ENCODE measurements around the gene ITGAL. TPM values are rescaled to one million over a fixed set of nuclear protein-coding genes. Genes with fewer than 3 reads are reported as not detected.

Gene ITGAL
- total and polyA plus RNA-seq, 2 donors (not counting 3 experiments of a cell fraction or from before 2014, with no cell fraction given): not detected

GRCh38 chr16:30481381-30481780 is 8.8 kb downstream of the ITGAL start:
- H4K20me1 ChIP-seq (replicated peaks; ENCODE audit: control insufficient read depth, extremely low read depth, insufficient read depth, low read length): no peaks in the 10 kb centered on the region
- H3K9me3 ChIP-seq (replicated peaks; ENCODE audit: control insufficient read depth, insufficient read depth, low read length): no peaks in the 10 kb centered on the region
- no peak overlapping the region for H3K27ac ChIP-seq (ENCODE audit: insufficient read depth, low read depth, low read length)
- H3K27me3 ChIP-seq (ENCODE audit: control insufficient read depth in 2 of 2, insufficient read depth in 2 of 2, low read length in 2 of 2): peaks cover 0 to 5% of the 10 kb centered on the region in 2 experiments
- DNase-seq (ENCODE audit: low read depth, low spot score): no peak
- H3K9me1 ChIP-seq (replicated peaks; ENCODE audit: control insufficient read depth, extremely low read depth, insufficient read depth, low read length): no peaks in the 10 kb centered on the region
- ChIA-PET CTCF (no interaction called here), POLR2A (no interaction called here)
- no peak overlapping the region for H3K9ac ChIP-seq (replicated peaks; ENCODE audit: extremely low read depth, insufficient read depth, low read length)
- H3K36me3 ChIP-seq (ENCODE audit: control insufficient read depth in 2 of 2, extremely low read depth in 1 of 2, insufficient read depth in 2 of 2, low read length in 2 of 2): no peaks in the 10 kb centered on the region
- H2AFZ ChIP-seq (ENCODE audit: low read depth, low read length): no peak overlapping the region
- FAIRE-seq: no peak
- dilution Hi-C loops (cut with MboI; ENCODE audit: extremely low pct_ligation_motif_present, low sequenced_read_pairs) (no loop called here), intact Hi-C loops (cut with micrococcal nuclease) (no loop called here)
- H3K4me3 ChIP-seq (replicated peaks in 1 of 3; ENCODE audit: insufficient read depth in 1 of 3, low read depth in 1 of 3, low read length in 3 of 3): no peak overlapping the region
- no peaks in the 10 kb centered on the region for H3K79me2 ChIP-seq (ENCODE audit: control insufficient read depth, insufficient read depth, low read length)
- no TSS peak for BruUV-seq (replicated peaks)
- no peak for TF ChIP-seq MAX (IDR thresholded peaks at IDR 0.05; ENCODE audit: insufficient read depth, insufficient read length)
- TF ChIP-seq, protein P1, sequence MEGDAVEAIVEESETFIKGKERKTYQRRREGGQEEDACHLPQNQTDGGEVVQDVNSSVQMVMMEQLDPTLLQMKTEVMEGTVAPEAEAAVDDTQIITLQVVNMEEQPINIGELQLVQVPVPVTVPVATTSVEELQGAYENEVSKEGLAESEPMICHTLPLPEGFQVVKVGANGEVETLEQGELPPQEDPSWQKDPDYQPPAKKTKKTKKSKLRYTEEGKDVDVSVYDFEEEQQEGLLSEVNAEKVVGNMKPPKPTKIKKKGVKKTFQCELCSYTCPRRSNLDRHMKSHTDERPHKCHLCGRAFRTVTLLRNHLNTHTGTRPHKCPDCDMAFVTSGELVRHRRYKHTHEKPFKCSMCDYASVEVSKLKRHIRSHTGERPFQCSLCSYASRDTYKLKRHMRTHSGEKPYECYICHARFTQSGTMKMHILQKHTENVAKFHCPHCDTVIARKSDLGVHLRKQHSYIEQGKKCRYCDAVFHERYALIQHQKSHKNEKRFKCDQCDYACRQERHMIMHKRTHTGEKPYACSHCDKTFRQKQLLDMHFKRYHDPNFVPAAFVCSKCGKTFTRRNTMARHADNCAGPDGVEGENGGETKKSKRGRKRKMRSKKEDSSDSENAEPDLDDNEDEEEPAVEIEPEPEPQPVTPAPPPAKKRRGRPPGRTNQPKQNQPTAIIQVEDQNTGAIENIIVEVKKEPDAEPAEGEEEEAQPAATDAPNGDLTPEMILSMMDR (IDR thresholded peaks at IDR 0.05; ENCODE audit: extremely low read depth in 1 of 2, insufficient read depth in 1 of 2, low read depth in 1 of 2, low read length in 2 of 2): no peak
- H3K4me1 ChIP-seq (ENCODE audit: control insufficient read depth, extremely low read depth, insufficient read depth, low read length): peaks cover 7% of the 10 kb centered on the region
- H3K4me2 ChIP-seq (ENCODE audit: insufficient read depth, low read length): no peak overlapping the region

DNA sequence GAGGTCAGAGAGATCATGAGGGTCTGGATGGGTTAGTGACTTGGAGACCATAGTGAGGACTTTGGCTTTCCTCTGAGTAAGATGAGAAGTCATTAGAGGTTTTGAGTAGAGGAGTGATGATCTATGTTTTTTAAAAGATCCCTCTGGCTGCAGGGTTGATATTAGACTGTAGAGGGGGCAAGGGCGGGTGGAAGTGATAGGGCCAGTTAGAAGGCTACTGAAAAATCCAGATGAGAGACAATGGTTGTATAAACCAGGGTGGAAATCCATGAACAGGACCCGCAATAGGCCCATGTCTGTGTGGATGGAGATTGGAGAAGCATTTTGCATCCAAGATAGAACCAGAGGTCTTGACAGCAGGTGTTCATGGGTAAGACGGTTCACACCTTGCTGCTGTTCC is 9.8 kb downstream of the ITGAL start:
- H3K9ac ChIP-seq (replicated peaks; ENCODE audit: extremely low read depth, insufficient read depth, low read length): no peak overlapping the region
- peaks cover 7% of the 10 kb centered on the region for H3K4me1 ChIP-seq (ENCODE audit: control insufficient read depth, extremely low read depth, insufficient read depth, low read length)
- no peak overlapping the region for H3K27ac ChIP-seq (ENCODE audit: insufficient read depth, low read depth, low read length)
- CTCF ChIA-PET: interaction anchor here (1.4 kb wide), 1 partner anchor 116 kb away, joined by 3 read pairs; no protein-coding TSS in a partner anchor
- no peak for DNase-seq (ENCODE audit: low read depth, low spot score)
- no peak for TF ChIP-seq MYC (IDR thresholded peaks at IDR 0.05; ENCODE audit: low read depth, low read length)
- TF ChIP-seq, protein P1 (IDR thresholded peaks at IDR 0.05; ENCODE audit: extremely low read depth in 1 of 2, insufficient read depth in 1 of 2, low read depth in 1 of 2, low read length in 2 of 2): peak in 1 of 2 donors; percentile 4
- H3K4me2 ChIP-seq (ENCODE audit: insufficient read depth, low read length): no peak overlapping the region
- POLR2A ChIA-PET: no interaction called here
- dilution Hi-C loops (cut with MboI; ENCODE audit: extremely low pct_ligation_motif_present, low sequenced_read_pairs): no loop called here
- FAIRE-seq: no peak
- no peak overlapping the region for H2AFZ ChIP-seq (ENCODE audit: low read depth, low read length)
- no peaks in the 10 kb centered on the region for H3K9me1 ChIP-seq (replicated peaks; ENCODE audit: control insufficient read depth, extremely low read depth, insufficient read depth, low read length)
- intact Hi-C loops (cut with micrococcal nuclease): no loop called here
- no TSS peak for BruUV-seq (replicated peaks)
- no peak overlapping the region for H3K4me3 ChIP-seq (replicated peaks in 1 of 3; ENCODE audit: insufficient read depth in 1 of 3, low read depth in 1 of 3, low read length in 3 of 3)
- no peaks in the 10 kb centered on the region for H3K36me3 ChIP-seq (ENCODE audit: control insufficient read depth in 2 of 2, extremely low read depth in 1 of 2, insufficient read depth in 2 of 2, low read length in 2 of 2)
- H3K27me3 ChIP-seq (ENCODE audit: control insufficient read depth in 2 of 2, insufficient read depth in 2 of 2, low read length in 2 of 2): peaks cover 0 to 5% of the 10 kb centered on the region in 2 experiments
- H3K79me2 ChIP-seq (ENCODE audit: control insufficient read depth, insufficient read depth, low read length): no peaks in the 10 kb centered on the region
- H3K9me3 ChIP-seq (replicated peaks; ENCODE audit: control insufficient read depth, insufficient read depth, low read length): no peaks in the 10 kb centered on the region
- H4K20me1 ChIP-seq (replicated peaks; ENCODE audit: control insufficient read depth, extremely low read depth, insufficient read depth, low read length): no peaks in the 10 kb centered on the region

Data from endothelial cell of umbilical vein (primary cell).